GM23338 (cell line): ENCODE data around the gene NR3C1. TPM values are rescaled to one million over a fixed set of nuclear protein-coding genes. Genes with fewer than 3 reads are reported as not detected.

ENCODE experiments used
- ATAC-seq: fragments of 200-7000 bp; cut with Tn5 transposase; 3 replicates; pipeline ENCODE4 v1.9.1; 2020
- DNase-seq: peaks from one replicate; pipeline ENCODE4 v3.0.0-alpha.2; 2015; ENCODE audit warnings: low spot score
- H2AFZ ChIP-seq: fragments of 200-600 bp; sonication (generic); 2 replicates; pipeline ENCODE4 v1.8.0; 2016; ENCODE audit warnings: antibody characterized with exemption, mild to moderate bottlenecking, moderate library complexity
- H3F3A ChIP-seq: fragments of 200-600 bp; sonication (generic); replicated peaks from 2 replicates; pipeline ENCODE4 v1.8.0; 2017; ENCODE audit warnings: antibody characterized with exemption, mixed run types, low read depth
- H3K27ac ChIP-seq: fragments of 200-600 bp; sonication (generic); 2 replicates; pipeline ENCODE4 v1.6.1; 2016; ENCODE audit warnings: low read depth
- H3K27me3 ChIP-seq: fragments of 200-600 bp; sonication (generic); 2 replicates; pipeline ENCODE4 v1.8.0; 2016; ENCODE audit warnings: mild to moderate bottlenecking, mixed run types, moderate library complexity; ENCODE audit not compliant: insufficient read depth
- H3K36me3 ChIP-seq: fragments of 200-600 bp; sonication (generic); 2 replicates; pipeline ENCODE4 v1.8.0; 2016; ENCODE audit warnings: mild to moderate bottlenecking; ENCODE audit not compliant: insufficient read depth
- H3K4me1 ChIP-seq: fragments of 200-600 bp; sonication (generic); 2 replicates; pipeline ENCODE4 v1.8.0; 2016; ENCODE audit warnings: mild to moderate bottlenecking, moderate library complexity; ENCODE audit not compliant: insufficient read depth
- H3K4me2 ChIP-seq: fragments of 200-600 bp; sonication (generic); 2 replicates; pipeline ENCODE4 v1.7.1; 2017; ENCODE audit warnings: mixed run types
- H3K4me3 ChIP-seq: fragments of 200-600 bp; sonication (generic); 2 replicates; pipeline ENCODE4 v1.6.1; 2016; ENCODE audit warnings: mixed run types
- H3K79me2 ChIP-seq: fragments of 200-600 bp; sonication (generic); replicated peaks from 2 replicates; pipeline ENCODE4 v1.8.0; 2017; ENCODE audit warnings: mild to moderate bottlenecking; ENCODE audit not compliant: insufficient read depth
- H3K9me2 ChIP-seq: fragments of 200-600 bp; sonication (generic); 2 replicates; pipeline ENCODE4 v1.8.0; 2017; ENCODE audit not compliant: insufficient read depth
- H4K20me1 ChIP-seq: fragments of 200-600 bp; sonication (generic); replicated peaks from 2 replicates; pipeline ENCODE4 v1.8.0; 2017; ENCODE audit warnings: mild to moderate bottlenecking; ENCODE audit not compliant: insufficient read depth
- H3K27ac Mint-ChIP-seq: 2 replicates; pipeline ENCODE4 v1.8.0; 2020; ENCODE audit warnings: inconsistent platforms, mild to moderate bottlenecking, moderate library complexity, mixed read lengths
- H3K27me3 Mint-ChIP-seq: 3 replicates; pipeline ENCODE4 v1.8.0; 2022; ENCODE audit warnings: low read depth, mild to moderate bottlenecking, moderate library complexity, mixed read lengths, inconsistent platforms; ENCODE audit not compliant: insufficient read depth, poor library complexity
- H3K36me3 Mint-ChIP-seq: 3 replicates; pipeline ENCODE4 v1.8.0; 2021; ENCODE audit warnings: low read depth, mild to moderate bottlenecking, inconsistent platforms, moderate library complexity, mixed read lengths
- H3K4me1 Mint-ChIP-seq: 3 replicates; pipeline ENCODE4 v1.8.0; 2020; ENCODE audit warnings: mild to moderate bottlenecking, inconsistent platforms, mixed read lengths
- H3K4me3 Mint-ChIP-seq: 3 replicates; pipeline ENCODE4 v1.8.0; 2021; ENCODE audit warnings: moderate library complexity, mild to moderate bottlenecking, inconsistent platforms, mixed read lengths
- H3K9me3 Mint-ChIP-seq: 3 replicates; pipeline ENCODE4 v1.8.0; 2020; ENCODE audit warnings: moderate library complexity, mild to moderate bottlenecking, inconsistent platforms, mixed read lengths
- CREB1 ChIP-seq: fragments of 250-450 bp; sonication (Bioruptor Pico); IDR thresholded peaks from 2 replicates; pipeline ENCODE4 v1.5.0; 2020; ENCODE audit warnings: low read depth, mild to moderate bottlenecking, moderate library complexity
- EZH2phosphoT487 ChIP-seq: fragments of 200-600 bp; sonication (generic); IDR thresholded peaks from one replicate; pipeline ENCODE4 v1.8.1; 2018; ENCODE audit warnings: antibody characterized with exemption; ENCODE audit not compliant: unreplicated experiment
- JUNB ChIP-seq: IDR thresholded peaks from one replicate; pipeline ENCODE4 v1.6.1; 2016; ENCODE audit warnings: antibody characterized with exemption; ENCODE audit not compliant: unreplicated experiment
- NANOG ChIP-seq: IDR thresholded peaks from 2 replicates; pipeline ENCODE4 v1.6.1; 2016; ENCODE audit warnings: antibody characterized with exemption, borderline replicate concordance
- POLR2AphosphoS5 ChIP-seq: IDR thresholded peaks from 2 replicates; pipeline ENCODE4 v1.6.1; 2016; ENCODE audit warnings: antibody characterized with exemption, low read depth
- STAT1 ChIP-seq: IDR thresholded peaks from one replicate; pipeline ENCODE4 v1.6.1; 2016; ENCODE audit warnings: antibody characterized with exemption; ENCODE audit not compliant: unreplicated experiment
- ZNF331 ChIP-seq: fragments of 250-450 bp; sonication (Bioruptor Pico); IDR thresholded peaks from 2 replicates; pipeline ENCODE4 v1.5.0; 2020; ENCODE audit warnings: low read depth, mild to moderate bottlenecking, moderate library complexity
- polyA plus RNA-seq: library from polyadenylated mRNA; unstranded; fragments of >200 nt; fragmentation: Nextera tagmentation; extraction: Ambion mirVana; gene quantifications from 2 replicates; pipeline ENCODE4 v1.2.1, GENCODE V29; 2016
- total RNA-seq: library from RNA; depleted of rRNA; stranded (reverse); fragments of >200 nt; shearing (Covaris generic); gene quantifications from 2 replicates; pipeline ENCODE4 v1.2.3, GENCODE V29; 2014
- TF ChIP-seq, protein P1 (sequence below): IDR thresholded peaks from one replicate; pipeline ENCODE4 v1.6.1; 2018; ENCODE audit warnings: antibody characterized with exemption; ENCODE audit not compliant: unreplicated experiment
- TF ChIP-seq, protein P2 (sequence below): IDR thresholded peaks from 2 replicates; pipeline ENCODE4 v1.6.1; 2016; ENCODE audit warnings: antibody characterized with exemption
- TF ChIP-seq, protein P3 (sequence below), 2 experiments: fragments of 200-600 bp in 1 of 2; sonication (generic) in 1 of 2; conservative IDR thresholded peaks; 2 replicates each; pipeline versions ENCODE4 v1.5.1 to v1.6.1; 2016 to 2017; ENCODE audit warnings: antibody characterized with exemption in 2 of 2, low read depth in 2 of 2, mild to moderate bottlenecking in 2 of 2, moderate library complexity in 1 of 2

The NR3C1 gene
- total and polyA plus RNA-seq, 2 experiments from 2014 or later, result 1.2 to 4.6 TPM

DNA sequence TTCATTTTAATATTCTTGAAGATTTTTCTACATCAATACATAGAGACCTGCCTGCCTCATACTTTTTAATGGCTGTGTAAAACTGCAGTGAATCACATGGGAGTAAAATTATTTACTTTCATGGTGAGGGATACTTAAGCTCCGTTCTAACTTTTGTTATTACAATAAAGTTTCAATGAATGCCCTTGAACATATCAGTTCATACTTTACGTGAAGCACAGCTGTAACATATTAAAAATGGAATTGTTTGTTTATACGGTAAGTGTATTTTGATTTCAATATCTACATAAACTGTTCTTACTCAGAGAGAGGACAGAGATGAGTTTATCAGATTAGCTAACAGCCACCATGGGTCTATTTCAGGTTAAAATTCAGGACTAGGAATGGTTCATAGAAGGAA is 155.1 kb downstream of the NR3C1 start (continued):
- TF ChIP-seq, protein P1, sequence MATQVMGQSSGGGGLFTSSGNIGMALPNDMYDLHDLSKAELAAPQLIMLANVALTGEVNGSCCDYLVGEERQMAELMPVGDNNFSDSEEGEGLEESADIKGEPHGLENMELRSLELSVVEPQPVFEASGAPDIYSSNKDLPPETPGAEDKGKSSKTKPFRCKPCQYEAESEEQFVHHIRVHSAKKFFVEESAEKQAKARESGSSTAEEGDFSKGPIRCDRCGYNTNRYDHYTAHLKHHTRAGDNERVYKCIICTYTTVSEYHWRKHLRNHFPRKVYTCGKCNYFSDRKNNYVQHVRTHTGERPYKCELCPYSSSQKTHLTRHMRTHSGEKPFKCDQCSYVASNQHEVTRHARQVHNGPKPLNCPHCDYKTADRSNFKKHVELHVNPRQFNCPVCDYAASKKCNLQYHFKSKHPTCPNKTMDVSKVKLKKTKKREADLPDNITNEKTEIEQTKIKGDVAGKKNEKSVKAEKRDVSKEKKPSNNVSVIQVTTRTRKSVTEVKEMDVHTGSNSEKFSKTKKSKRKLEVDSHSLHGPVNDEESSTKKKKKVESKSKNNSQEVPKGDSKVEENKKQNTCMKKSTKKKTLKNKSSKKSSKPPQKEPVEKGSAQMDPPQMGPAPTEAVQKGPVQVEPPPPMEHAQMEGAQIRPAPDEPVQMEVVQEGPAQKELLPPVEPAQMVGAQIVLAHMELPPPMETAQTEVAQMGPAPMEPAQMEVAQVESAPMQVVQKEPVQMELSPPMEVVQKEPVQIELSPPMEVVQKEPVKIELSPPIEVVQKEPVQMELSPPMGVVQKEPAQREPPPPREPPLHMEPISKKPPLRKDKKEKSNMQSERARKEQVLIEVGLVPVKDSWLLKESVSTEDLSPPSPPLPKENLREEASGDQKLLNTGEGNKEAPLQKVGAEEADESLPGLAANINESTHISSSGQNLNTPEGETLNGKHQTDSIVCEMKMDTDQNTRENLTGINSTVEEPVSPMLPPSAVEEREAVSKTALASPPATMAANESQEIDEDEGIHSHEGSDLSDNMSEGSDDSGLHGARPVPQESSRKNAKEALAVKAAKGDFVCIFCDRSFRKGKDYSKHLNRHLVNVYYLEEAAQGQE, result no peak
- TF ChIP-seq STAT1, result no peak
- TF ChIP-seq JUNB, result no peak
- TF ChIP-seq POLR2AphosphoS5, result no peak

DNA sequence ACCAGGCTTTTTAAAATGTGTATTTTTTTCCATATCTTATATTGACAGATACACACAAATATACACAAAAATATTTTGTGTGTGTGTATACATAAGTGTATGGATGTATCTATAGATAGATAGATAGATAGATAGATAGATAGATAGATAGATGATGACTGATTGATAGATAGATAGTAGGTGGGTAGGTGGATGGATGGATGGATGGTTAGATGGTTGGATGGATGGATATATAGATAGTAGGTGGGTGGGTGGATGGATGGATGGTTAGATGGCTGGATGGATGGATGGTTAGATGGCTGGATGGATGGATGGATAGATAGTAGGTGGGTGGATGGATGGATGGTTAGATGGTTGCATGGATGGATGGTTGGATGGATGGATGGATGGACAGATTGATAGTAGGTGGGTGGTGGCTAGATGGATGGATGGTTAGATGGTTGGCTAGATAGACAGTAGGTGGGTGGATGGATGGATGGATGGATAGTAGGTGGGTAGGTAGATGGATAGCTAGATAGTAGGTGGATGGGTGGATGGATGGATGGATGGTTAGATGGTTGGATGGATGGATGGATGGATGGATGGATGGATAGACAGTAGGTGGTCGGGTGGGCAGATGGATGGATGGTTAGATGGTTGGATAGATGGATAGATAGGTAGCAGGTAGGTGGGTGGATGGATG is 156.2 kb downstream of the NR3C1 start:
- no peak overlapping the region for H2AFZ ChIP-seq
- H3K4me1 Mint-ChIP-seq, result peaks cover 7% of the 10 kb centered on the region
- no peaks in the 10 kb centered on the region for H3K79me2 ChIP-seq
- no peak overlapping the region for H3K27ac Mint-ChIP-seq
- no peak overlapping the region for H3K4me3 ChIP-seq
- no peaks in the 10 kb centered on the region for H3K4me1 ChIP-seq
- no peaks in the 10 kb centered on the region for H4K20me1 ChIP-seq
- no peak overlapping the region for H3K27ac ChIP-seq
- H3K9me3 Mint-ChIP-seq, result no peaks in the 10 kb centered on the region; the same call in 1 of the 3 replicates
- H3K4me3 Mint-ChIP-seq, result no peak overlapping the region
- ATAC-seq, result no peak
- no peaks in the 10 kb centered on the region for H3F3A ChIP-seq
- DNase-seq, result no peak
- H3K27me3 Mint-ChIP-seq, result peaks cover 7% of the 10 kb centered on the region
- no peaks in the 10 kb centered on the region for H3K36me3 Mint-ChIP-seq
- H3K4me2 ChIP-seq, result no peak overlapping the region
- H3K9me2 ChIP-seq, result 0 out of 2 replicates have a peak, but pooled peaks cover 11% of the 10 kb centered on the region
- no peaks in the 10 kb centered on the region for H3K36me3 ChIP-seq
- no peaks in the 10 kb centered on the region for H3K27me3 ChIP-seq
- no peak for TF ChIP-seq ZNF331 (CRISPR knock-in tag)
- no peak for TF ChIP-seq STAT1
- TF ChIP-seq NANOG, result no peak
- TF ChIP-seq, protein P2, sequence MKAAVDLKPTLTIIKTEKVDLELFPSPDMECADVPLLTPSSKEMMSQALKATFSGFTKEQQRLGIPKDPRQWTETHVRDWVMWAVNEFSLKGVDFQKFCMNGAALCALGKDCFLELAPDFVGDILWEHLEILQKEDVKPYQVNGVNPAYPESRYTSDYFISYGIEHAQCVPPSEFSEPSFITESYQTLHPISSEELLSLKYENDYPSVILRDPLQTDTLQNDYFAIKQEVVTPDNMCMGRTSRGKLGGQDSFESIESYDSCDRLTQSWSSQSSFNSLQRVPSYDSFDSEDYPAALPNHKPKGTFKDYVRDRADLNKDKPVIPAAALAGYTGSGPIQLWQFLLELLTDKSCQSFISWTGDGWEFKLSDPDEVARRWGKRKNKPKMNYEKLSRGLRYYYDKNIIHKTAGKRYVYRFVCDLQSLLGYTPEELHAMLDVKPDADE, result no peak
- TF ChIP-seq, protein P1, result no peak
- TF ChIP-seq CREB1 (CRISPR knock-in tag), result no peak
- TF ChIP-seq EZH2phosphoT487, result no peak
- TF ChIP-seq, protein P3, sequence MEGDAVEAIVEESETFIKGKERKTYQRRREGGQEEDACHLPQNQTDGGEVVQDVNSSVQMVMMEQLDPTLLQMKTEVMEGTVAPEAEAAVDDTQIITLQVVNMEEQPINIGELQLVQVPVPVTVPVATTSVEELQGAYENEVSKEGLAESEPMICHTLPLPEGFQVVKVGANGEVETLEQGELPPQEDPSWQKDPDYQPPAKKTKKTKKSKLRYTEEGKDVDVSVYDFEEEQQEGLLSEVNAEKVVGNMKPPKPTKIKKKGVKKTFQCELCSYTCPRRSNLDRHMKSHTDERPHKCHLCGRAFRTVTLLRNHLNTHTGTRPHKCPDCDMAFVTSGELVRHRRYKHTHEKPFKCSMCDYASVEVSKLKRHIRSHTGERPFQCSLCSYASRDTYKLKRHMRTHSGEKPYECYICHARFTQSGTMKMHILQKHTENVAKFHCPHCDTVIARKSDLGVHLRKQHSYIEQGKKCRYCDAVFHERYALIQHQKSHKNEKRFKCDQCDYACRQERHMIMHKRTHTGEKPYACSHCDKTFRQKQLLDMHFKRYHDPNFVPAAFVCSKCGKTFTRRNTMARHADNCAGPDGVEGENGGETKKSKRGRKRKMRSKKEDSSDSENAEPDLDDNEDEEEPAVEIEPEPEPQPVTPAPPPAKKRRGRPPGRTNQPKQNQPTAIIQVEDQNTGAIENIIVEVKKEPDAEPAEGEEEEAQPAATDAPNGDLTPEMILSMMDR (conservative IDR thresholded peaks at IDR 0.05; ENCODE audit: low read depth in 2 of 2), result no peak
